Cerebellar cortex (tissue), 1 donor: ENCODE results near the gene SRP72.
"Not testable (repeated sequence)": the region's sequence is repeated elsewhere in the genome, so short reads cannot be mapped to it uniquely, and the experiment has no call there.

Source experiments
- DNase-seq: peaks from one replicate; pipeline ENCODE4 v3.0.0-alpha.2; 2015; ENCODE audit warnings: low spot score

The SRP72 gene

DNA sequence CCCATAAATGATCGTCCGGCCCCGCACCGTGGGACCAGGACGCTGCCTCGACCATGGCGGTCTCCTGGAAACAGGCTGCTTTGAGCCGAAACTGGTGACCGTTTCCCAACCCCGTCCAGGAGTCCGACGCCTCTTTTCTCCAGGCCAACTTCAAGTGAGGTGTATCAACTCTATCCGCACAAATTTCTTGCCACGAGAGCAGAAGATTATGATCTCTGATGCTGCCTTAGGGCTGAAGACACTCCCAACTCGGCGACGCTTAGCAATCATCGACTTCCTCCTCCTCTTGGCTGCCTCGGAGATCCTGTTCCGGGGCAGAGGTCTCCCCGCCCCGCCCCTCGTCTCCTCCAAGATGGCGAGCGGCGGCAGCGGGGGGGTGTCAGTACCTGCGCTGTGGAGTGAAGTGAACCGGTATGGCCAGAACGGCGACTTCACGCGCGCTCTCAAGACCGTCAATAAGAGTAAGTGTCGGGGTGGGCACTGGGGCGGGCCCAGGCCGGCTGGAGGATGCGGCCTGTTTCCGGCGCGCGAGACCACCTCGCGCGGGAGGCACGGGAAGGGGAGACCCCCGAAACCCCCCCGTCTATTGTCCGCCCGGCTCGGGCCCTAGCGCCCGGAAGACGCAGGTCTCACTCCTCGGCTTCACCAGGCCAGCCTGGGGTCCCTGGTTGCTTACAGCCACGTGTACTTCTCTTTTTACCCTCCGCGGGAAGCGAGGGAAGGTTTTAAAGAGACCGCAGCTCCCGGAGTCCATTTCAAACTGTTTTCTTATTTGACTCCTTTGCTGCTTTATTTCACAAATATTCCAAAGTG lies at the start of gene SRP72:
Gene SRP72 (plus strand): TSS at position 334 of the 813 bp plus-strand sequence. CDS start 19 bp downstream, at position 353.
- peak; percentile 93 for DNase-seq

DNA sequence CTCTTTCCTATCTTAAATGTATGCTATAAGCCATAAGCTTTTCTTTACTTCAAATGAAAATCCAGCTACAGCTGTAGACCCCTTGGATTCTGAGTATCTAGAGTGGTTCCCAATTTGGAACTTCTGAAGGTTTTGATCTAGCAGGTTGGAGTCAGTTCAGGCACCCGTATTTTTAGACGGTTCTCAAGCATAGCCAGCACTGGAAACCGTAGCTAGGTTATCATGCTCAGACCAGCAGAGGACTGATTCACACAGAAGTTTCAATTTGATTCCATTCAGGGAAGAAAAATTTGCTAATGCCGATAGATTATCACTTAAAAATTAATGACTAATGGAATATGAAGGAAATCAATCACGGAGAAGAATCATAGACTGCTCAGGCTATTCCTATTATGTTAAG lies 43.2 kb upstream of the SRP72 start:
- DNase-seq, result no peak

DNA sequence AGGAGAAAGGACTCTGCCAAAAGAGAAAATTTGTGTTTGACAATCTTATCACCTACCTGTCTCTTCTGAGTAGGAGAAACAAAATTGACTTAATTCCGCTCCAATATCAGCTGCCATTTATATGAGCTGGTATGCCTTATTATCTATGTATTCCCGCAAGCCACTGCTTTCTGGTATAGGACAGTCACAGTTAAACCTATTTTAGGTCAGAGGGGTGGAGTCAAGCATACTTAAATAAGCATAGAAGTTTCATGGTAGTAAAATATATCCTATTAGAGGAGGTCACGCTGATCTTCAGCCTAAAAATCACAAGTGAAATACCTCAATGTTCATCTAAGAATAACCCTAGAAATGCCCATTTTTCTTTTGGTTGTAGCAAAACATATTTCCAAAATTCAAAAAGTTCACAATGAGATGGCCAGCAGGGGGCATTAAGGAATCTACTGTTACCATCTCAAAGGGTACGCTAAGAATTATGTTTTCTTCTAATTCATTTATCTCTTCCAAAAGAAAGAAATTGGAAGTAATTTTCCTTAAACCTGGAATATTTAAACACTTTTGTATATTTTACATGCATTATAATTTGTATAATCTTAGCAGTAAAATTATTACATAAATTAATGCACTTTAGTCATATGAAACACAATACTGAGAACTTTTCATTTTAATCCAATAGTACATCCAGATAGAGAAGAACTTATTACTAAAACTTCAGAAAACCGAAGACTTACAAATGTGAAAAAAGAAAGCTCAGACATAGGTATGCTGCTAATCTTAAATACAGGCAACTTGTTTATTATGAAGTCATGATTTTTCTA lies 42.5 kb upstream of the SRP72 start:
- peak; percentile 20 for DNase-seq

- DNase-seq, result no peak
Measured at GRCh38 chr4:56425518-56425917, 41.9 kb upstream of the SRP72 start.

DNA sequence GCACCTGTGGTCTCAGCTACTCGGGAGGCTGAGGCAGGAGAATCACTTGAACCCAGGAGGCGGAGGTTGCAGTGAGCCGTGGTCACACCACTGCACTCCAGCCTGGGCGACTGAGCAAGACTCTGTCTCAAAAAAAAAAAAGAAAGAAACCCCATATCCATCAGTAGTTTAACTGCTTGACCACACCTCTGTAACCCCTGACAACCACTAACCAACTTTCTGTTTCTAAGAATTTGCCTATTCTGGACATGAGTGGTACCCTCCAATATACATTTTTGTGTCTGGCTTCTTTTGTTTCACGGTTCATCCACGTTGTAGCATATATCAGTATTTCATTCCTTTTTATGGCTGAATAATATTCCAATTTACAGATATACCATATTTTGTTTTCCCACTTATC lies 41.1 kb upstream of the SRP72 start:
- DNase-seq, result no peak

DNA sequence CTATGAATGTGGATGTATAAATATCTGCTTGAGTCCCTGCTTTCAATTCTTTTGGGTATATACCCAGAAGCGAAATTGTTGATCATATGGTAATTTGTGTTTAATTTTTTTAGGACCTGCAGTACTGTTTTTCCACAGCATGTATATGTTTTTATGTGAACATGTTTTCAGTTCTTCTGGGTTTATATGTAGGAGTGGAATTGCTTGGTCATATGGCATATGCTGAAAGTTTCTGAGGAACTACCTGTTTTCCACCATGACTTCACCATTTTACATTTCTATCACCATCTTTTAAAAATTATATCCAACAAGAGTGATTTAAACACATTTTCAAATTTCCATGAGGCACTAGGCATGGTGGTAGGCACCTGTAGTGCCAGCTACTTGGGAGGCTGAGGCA lies 40.2 kb upstream of the SRP72 start:
- DNase-seq, result no peak

DNA sequence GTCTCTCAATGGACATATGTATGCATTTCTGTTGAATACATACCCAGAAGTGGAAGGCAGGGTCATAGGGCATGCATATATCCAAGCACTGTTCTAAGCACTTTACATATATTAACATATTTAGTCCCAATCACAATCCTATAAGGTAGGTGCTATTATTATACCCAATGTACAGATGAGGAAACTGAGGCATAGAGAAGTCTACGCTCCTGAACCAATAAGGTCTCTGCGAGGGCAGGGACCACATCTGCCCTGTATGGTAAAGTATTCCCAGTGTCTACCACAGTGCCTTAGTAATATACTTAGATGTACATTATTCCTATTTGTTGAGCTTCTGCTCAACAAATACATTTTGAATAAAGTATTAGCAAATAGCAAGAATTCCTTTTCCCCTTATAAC lies 37.2 kb upstream of the SRP72 start:
- DNase-seq, result no peak

- no peak for DNase-seq
Measured at GRCh38 chr4:56433280-56433679, 34.1 kb upstream of the SRP72 start.

- peak; percentile 62 for DNase-seq
Measured at GRCh38 chr4:56434599-56435139, 32.7 kb upstream of the SRP72 start.

DNA sequence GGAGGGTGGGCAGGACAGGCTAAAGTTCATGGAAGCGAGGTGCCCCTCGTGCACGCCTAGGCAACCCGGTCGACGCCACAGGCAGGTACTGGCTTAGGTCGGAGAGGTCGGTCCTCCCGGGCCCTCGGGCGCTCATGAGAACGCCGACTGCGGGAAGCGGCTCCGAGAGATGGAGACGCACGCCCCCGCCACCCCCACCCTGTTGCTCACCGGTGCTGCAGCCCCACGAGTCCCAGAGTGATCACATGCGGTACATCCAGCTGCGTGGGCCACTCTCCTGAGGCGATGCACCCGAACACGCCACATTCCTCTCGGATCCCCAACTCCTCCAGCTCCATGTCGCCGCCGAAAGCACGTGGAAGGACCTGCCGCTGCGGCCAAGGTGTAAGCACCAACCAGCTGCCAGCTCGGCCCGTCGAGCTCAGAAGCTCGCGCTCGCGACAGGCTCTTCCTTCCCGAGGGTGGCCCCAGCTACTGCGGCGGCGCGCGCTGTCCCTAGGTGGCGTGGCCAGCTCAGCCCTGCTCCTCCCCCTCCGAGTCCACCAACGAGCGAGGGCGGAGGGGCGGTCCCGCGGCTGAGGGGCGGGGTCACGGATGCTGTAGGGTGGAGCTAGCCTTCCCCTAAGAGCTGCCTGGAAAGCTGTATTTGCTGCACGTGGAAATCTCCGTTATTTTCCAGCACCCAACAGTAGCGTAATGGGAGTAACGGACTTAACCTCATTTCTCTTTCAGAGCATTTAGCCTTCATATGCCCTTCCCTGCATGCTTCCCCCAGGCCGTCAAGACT lies 32.1 kb upstream of the SRP72 start, which contains the start of gene PPAT:
Gene PPAT (minus strand): TSS at position 476 of the 787 bp plus-strand sequence. CDS start 138 bp downstream, at position 338.
- DNase-seq, result peak; percentile 98

DNA sequence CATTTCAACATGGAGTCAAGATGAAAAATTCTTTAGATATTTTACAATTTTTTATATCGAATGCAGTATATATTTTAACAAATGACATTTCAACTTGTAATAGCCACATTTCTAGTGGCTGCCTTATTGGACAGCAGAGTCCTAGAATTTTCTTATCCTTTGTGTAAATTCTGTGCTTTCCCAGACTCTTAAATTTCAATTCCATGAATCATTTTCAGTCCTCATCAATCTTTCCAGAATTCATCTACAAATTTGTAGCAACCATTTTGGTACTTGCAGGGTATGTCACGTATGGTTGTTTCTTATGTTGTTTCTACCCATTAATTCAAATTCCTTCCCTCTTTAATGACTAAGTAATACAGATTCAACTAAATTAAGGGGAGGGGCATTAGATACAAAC lies 28.7 kb upstream of the SRP72 start:
- no peak for DNase-seq

DNA sequence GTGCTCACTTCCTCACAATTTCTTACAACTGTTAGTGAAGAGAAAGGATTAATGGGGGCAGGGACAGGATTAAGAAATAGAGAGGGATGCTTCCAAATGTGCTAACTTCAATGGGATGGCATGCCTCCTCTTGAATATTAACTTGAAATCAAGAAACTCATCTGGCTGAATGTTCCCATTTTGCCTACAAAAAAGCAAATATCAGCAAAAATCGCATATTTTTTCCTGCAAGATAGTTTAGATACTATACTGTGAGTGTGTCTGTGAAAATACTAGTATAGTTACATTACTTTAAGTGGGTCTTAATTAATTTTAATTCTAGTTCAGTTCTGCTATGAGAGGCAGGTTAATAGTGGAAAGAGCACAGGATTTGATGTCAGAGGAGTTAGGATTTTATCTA lies 26.4 kb upstream of the SRP72 start:
- no peak for DNase-seq

DNA sequence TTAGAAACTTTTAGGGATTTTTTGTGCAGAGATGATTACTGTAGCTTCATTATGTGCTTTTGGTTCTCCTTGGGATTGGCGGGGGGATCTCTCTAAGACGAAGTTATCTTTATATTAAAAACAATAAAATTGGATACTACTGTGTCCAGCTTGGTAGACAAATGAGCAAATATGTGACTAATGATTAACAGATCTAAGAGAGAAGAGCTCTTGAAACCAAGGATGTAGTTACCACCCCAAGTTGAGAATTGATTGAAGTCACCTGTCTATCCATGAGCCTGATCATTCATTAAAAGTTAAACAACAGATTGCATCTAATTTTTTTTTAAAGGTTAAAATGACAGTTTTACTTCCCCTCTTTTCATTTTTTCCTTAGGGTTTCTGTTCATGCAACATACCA lies 22.7 kb upstream of the SRP72 start:
- no peak for DNase-seq

- no peak for DNase-seq
Measured at GRCh38 chr4:56445699-56446098, 21.7 kb upstream of the SRP72 start.

DNA sequence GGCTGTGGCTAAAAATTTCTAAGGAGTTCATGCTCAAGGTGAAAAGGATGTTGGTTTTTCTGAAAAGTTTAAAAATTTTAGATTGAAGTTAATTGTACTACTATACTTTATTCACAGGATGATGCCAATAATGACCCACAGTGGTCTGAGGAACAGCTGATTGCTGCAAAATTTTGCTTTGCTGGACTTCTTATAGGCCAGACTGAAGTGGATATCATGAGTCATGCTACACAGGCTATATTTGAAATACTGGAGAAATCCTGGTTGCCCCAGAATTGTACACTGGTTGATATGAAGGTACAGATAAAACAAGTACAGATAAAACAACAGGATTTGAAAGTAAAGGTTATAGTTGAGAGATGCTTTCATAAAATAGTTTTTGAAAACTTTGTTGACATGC lies 19.1 kb upstream of the SRP72 start:
- DNase-seq, result no peak

DNA sequence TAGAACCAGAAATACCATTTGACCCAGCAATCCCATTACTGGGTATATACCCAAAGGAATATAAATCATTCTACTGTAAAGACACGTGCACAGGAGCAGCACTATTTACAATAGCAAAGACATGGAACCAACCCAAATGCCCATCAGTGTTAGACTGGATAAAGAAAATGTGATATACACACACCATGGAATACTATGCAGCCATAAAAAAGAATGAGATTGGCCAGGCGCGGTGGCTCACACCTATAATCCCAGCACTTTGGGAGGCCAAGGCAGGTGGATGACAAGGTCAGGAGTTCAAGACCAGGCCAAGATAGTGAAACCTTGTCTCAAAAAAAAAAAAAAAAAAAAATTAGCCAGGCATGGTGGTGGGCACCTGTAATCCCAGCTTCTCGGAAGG lies 17.9 kb upstream of the SRP72 start:
- DNase-seq, result not testable (repeated sequence)

- no peak for DNase-seq
Measured at GRCh38 chr4:56450342-56450741, 17.1 kb upstream of the SRP72 start.

- no peak for DNase-seq
Measured at GRCh38 chr4:56460085-56460484, 7.3 kb upstream of the SRP72 start.

DNA sequence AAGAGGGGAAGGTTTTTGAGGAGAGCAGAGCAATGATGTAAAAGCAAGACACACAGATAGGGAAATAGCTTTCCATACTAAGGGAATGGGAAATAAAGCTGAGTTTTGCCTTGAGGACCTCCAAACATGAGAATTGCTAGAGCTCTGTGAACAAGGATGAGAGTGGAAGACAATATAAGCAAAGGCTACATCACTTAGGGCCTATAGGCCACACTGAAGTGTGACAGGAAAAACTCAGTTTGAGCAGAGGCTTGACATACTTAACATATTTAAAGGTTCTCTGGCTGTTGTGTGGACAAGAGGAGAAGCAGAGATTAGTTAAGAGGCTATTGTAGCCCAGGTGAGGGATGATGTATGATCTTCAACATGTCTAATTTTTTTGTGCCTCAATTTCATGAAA lies 5.3 kb upstream of the SRP72 start:
- no peak for DNase-seq

- DNase-seq, result no peak
Measured at GRCh38 chr4:56463711-56464110, 3.7 kb upstream of the SRP72 start.

GRCh38 chr4:56464581-56464980 lies 2.8 kb upstream of the SRP72 start:
- DNase-seq, result no peak
